Activated naive CD4-positive, alpha-beta T cell treated with anti-CD3 and anti-CD28 coated beads for 36 hours (primary cell): ENCODE measurements around the gene WNT16. TPM values are rescaled to one million over a fixed set of nuclear protein-coding genes. Genes with fewer than 3 reads are reported as not detected.
"Not testable (repeated sequence)": the region's sequence is repeated elsewhere in the genome, so short reads cannot be mapped to it uniquely, and the experiment has no call there.

Experiments used
- CTCF ChIA-PET: fragments of 350-600 bp; sonication (Branson Sonifier 250); formaldehyde crosslinking; loops from one replicate; lab custom pipeline; 2021; ENCODE audit warnings: antibody characterized with exemption; lab: Charles Lee
- DNase-seq: peaks from one replicate; pipeline ENCODE4 v3.0.0-alpha.2; 2020
- H3K27ac Mint-ChIP-seq: one replicate; pipeline ENCODE4 v1.8.0; 2021; ENCODE audit warnings: mild to moderate bottlenecking, mixed read lengths
- H3K27me3 Mint-ChIP-seq: one replicate; pipeline ENCODE4 v1.8.0; 2021; ENCODE audit warnings: low read depth, mixed read lengths
- H3K36me3 Mint-ChIP-seq: one replicate; pipeline ENCODE4 v1.8.0; 2021; ENCODE audit warnings: low read depth, mixed read lengths
- H3K4me1 Mint-ChIP-seq: one replicate; pipeline ENCODE4 v1.8.0; 2021; ENCODE audit warnings: low read depth, mixed read lengths
- H3K4me3 Mint-ChIP-seq: one replicate; pipeline ENCODE4 v1.8.0; 2021; ENCODE audit warnings: mild to moderate bottlenecking, moderate library complexity, mixed read lengths
- H3K9me3 Mint-ChIP-seq: one replicate; pipeline ENCODE4 v1.8.0; 2021; ENCODE audit warnings: mixed read lengths
- intact Hi-C: fragments of 100-400 bp; cut with micrococcal nuclease; formaldehyde crosslinking; loops from one replicate; pipeline ENCODE4 v1.15.1; 2023
- total RNA-seq, 2 experiments: library from RNA; stranded (reverse); gene quantifications; one replicate each; pipeline ENCODE4 v1.2.3, GENCODE V29; 2021

Gene WNT16
- total RNA-seq: not detected

DNA sequence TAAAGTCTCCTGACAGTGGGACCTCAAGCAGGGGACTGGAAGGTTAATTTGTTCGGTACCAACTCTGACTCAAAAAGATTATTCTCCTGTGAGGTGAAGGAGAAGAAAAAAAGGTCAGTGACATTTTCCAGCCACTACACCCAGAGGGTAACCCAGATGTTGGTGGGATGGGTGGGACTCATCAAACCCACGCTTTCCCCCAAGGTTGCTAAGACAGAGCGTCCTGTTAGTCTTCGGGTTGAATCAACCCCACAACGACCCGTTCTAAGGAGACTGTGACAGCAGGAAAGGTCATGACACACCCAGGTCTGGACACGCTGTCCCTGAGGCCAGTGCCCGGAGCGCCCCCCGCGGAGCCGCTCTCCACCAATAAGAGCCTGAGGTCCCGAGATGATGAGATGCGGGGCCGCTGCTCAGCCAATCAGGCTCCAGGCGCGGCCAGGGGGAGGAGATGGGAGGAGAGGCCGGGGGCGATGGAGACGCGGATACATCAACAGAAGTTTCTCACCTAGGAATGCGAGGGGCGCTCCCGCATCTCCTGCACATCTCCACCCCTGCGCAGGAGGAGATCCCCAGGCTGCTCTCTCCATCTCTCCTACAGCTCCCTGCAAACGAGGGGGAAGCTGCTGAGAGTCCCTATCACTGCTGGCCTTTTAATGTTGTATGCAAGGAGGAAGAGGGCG is at the start of gene WNT16:
TSS of gene WNT16 (plus strand) at position 493 of the 683 bp plus-strand sequence. CDS start 293 bp downstream, outside the sequence.
- no peaks in the 10 kb centered on the region for H3K9me3 Mint-ChIP-seq
- H3K27ac Mint-ChIP-seq: no peak within 1 kb of the TSS
- intact Hi-C loops: loop anchor here (1.0 kb wide), 1 partner anchor 219 kb away; no protein-coding TSS in a partner anchor
- H3K27me3 Mint-ChIP-seq: peaks cover 56% of the 10 kb centered on the region
- DNase-seq: no peak
- H3K36me3 Mint-ChIP-seq: no peaks in the 10 kb centered on the region
- peaks cover 19% of the 10 kb centered on the region for H3K4me1 Mint-ChIP-seq
- CTCF ChIA-PET: no interaction called here
- peak within 1 kb of the TSS; percentile 21 for H3K4me3 Mint-ChIP-seq

GRCh38 chr7:121279060-121279620 is 49.7 kb upstream of the WNT16 start:
- H3K4me3 Mint-ChIP-seq: no peak overlapping the region
- H3K9me3 Mint-ChIP-seq: peaks cover 3% of the 10 kb centered on the region
- no peaks in the 10 kb centered on the region for H3K36me3 Mint-ChIP-seq
- H3K27ac Mint-ChIP-seq: no peak overlapping the region
- peaks cover 15% of the 10 kb centered on the region for H3K4me1 Mint-ChIP-seq
- CTCF ChIA-PET: no interaction called here
- peaks cover 34% of the 10 kb centered on the region for H3K27me3 Mint-ChIP-seq
- DNase-seq: no peak
- intact Hi-C loops: no loop called here

DNA sequence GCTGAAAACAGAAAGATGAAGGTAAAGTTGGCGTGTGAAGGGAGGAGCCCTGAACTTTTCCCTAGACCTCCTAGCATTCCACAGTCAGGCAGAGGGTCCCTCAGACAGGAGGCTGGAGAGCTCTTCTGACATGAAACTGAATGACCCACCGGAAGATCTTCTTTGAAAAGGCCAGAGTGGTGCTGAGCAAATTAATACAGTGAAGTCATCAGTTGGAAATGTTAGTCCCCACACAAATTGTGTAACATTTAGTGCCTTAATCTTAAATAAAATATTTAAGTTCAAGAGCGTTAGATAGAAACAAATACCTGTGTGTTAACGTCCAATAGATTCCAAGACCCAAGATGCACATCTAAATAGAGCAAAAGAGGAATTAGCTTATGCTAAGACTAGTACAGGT is 49.0 kb upstream of the WNT16 start:
- Mint-ChIP-seq H3K9me3 (peaks cover 6% of the 10 kb centered on the region), H3K4me1 (peaks cover 15% of the 10 kb centered on the region), H3K36me3 (no peaks in the 10 kb centered on the region), H3K27ac (no peak overlapping the region), H3K27me3 (peaks cover 34% of the 10 kb centered on the region), H3K4me3 (no peak overlapping the region)
- intact Hi-C loops: no loop called here
- DNase-seq: no peak
- CTCF ChIA-PET: no interaction called here

GRCh38 chr7:121280656-121281055 is 48.1 kb upstream of the WNT16 start:
- Mint-ChIP-seq H3K36me3 (peaks cover 1% of the 10 kb centered on the region), H3K27me3 (peaks cover 35% of the 10 kb centered on the region), H3K27ac (no peak overlapping the region), H3K9me3 (peaks cover 14% of the 10 kb centered on the region), H3K4me1 (peaks cover 15% of the 10 kb centered on the region), H3K4me3 (no peak overlapping the region)
- intact Hi-C loops: no loop called here
- CTCF ChIA-PET: no interaction called here
- DNase-seq: no peak

DNA sequence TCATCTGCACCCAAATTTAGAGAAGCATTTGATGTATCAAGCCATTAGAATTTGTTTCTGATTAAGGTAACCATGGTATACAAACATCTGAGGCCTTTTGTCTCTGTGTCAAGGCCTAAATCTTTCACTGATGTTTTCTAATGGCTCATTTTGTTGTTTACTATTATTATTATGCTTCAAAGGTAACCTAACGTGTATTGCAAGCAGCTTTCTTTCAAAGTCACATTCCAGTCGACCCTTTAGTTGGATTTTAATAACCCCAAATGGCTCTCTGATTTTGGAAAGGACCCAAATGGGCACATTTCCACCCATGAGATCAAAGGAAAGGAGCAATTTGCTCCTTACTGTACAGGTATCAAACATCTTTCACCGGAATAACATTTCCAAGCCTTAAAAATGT is 46.7 kb upstream of the WNT16 start:
- intact Hi-C loops: no loop called here
- peaks cover 20% of the 10 kb centered on the region for H3K9me3 Mint-ChIP-seq
- peaks cover 1% of the 10 kb centered on the region for H3K36me3 Mint-ChIP-seq
- peaks cover 23% of the 10 kb centered on the region for H3K4me1 Mint-ChIP-seq
- no peak overlapping the region for H3K27ac Mint-ChIP-seq
- CTCF ChIA-PET: interaction anchor here (0.6 kb wide), 1 partner anchor 116 kb away, joined by 3 read pairs; no protein-coding TSS in a partner anchor
- peaks cover 31% of the 10 kb centered on the region for H3K27me3 Mint-ChIP-seq
- no peak for DNase-seq
- H3K4me3 Mint-ChIP-seq: no peak overlapping the region

DNA sequence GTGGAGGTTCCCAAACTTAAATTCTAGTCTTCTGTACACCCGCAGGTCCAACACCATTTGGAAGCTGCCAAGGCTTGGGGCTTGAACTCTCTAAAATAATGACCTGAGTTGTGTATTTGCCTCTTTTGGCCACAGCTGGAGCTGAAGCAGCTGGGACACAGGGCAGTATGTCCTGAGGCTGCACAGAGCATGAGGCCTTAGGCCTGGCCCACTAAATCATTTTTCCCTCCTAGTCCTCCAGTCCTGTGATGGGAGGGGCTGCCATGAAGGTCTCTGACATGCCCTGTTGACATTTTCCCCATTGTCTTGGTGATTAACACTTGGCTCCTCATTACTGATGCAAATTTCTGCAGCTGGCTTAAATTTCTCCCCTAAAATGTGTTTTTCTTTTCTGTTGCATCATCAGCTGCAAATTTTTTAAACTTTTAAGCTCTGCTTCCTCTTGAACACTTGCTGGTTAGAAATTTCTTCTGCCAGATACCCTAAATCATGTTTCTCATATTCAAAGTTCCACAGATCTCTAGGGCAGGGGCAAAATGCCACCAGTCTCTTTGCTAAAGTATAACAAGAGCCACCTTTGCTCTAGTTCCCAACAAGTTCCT is 43.6 kb upstream of the WNT16 start:
- Mint-ChIP-seq H3K27me3 (peaks cover 20% of the 10 kb centered on the region), H3K27ac (no peak overlapping the region), H3K4me3 (no peak overlapping the region), H3K9me3 (peaks cover 21% of the 10 kb centered on the region), H3K36me3 (peaks cover 1% of the 10 kb centered on the region), H3K4me1 (peaks cover 11% of the 10 kb centered on the region)
- intact Hi-C loops: no loop called here
- CTCF ChIA-PET: no interaction called here
- DNase-seq: no peak

- Mint-ChIP-seq H3K27me3 (peaks cover 20% of the 10 kb centered on the region), H3K9me3 (peaks cover 21% of the 10 kb centered on the region), H3K4me1 (peaks cover 11% of the 10 kb centered on the region), H3K4me3 (no peak overlapping the region), H3K27ac (no peak overlapping the region), H3K36me3 (peaks cover 1% of the 10 kb centered on the region)
- intact Hi-C loops: no loop called here
- no peak for DNase-seq
- CTCF ChIA-PET: no interaction called here
These were observed 42.6 kb upstream of the WNT16 start for GRCh38 chr7:121286186-121286585.

DNA sequence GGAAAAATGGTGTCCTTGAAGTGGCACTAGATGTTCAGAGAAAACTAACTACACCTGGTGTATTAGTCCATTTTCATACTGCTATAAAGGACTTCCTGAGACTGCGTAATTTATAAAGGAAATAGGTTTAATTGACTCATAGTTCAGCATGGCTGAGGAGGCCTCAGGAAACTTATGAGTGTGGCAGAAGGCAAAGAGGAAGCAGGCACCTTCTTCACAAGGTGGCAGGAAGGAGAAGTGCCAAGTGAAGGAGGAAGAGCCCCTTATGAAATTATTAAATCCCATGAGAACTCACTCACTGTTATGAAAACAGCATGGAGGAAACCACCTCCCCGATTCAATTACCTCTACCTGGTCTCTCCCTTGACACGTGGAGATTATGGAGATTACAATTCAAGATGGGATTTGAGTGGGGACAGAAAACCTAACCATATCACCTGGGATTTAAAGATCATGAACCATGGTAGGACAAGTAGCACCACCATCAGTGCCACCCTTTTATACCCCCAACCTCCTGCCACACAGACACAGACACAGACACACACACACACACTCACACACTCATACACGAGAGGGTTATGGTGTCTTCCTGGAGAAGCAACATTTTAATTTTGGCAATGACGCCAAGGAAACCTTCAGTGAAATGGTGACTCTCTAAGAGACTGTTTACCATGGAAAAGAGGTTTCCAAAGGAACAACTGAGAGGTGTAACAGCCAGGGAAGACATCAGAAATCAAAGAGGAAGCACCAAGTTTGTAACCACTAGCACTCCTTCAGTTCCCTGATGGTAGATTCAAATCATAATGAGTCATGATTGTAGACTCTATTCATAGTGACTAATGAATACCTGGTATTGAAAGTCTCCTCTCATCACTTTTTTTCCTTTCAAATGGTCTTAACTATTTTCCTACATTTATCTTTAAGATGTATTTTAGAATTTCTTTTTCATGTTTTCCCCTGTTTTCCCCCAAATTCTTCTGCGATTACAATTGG is 41.8 kb upstream of the WNT16 start:
- peaks cover 11% of the 10 kb centered on the region for H3K4me1 Mint-ChIP-seq
- no peak for DNase-seq
- peaks cover 21% of the 10 kb centered on the region for H3K9me3 Mint-ChIP-seq
- H3K4me3 Mint-ChIP-seq: no peak overlapping the region
- intact Hi-C loops: no loop called here
- H3K27ac Mint-ChIP-seq: no peak overlapping the region
- CTCF ChIA-PET: interaction anchor here (0.6 kb wide), 1 partner anchor 257 kb away, joined by 3 read pairs; no protein-coding TSS in a partner anchor
- H3K36me3 Mint-ChIP-seq: peaks cover 1% of the 10 kb centered on the region
- H3K27me3 Mint-ChIP-seq: peaks cover 19% of the 10 kb centered on the region

DNA sequence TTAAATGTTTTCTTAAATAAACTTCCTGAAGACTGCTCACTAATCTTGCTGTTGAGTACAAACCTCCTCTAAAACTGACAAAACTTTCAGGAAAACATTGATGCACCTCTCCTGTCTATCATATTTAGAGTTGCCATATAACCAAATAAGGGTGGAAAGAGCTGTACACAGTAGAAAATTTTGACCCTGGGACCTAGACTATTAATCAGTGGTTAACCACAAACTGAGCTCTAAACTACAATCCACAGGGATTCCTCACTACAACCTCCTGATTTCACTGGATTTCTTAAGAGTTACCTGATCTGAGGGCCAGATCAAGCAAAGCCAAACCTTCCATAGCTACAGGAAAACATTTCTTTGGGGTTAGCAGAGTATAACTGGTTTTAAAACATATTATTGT is 39.9 kb upstream of the WNT16 start:
- no peak for DNase-seq
- Mint-ChIP-seq H3K27me3 (peaks cover 26% of the 10 kb centered on the region), H3K36me3 (peaks cover 1% of the 10 kb centered on the region), H3K27ac (no peak overlapping the region), H3K4me3 (no peak overlapping the region), H3K4me1 (peaks cover 11% of the 10 kb centered on the region), H3K9me3 (peaks cover 20% of the 10 kb centered on the region)
- CTCF ChIA-PET: no interaction called here
- intact Hi-C loops: no loop called here

DNA sequence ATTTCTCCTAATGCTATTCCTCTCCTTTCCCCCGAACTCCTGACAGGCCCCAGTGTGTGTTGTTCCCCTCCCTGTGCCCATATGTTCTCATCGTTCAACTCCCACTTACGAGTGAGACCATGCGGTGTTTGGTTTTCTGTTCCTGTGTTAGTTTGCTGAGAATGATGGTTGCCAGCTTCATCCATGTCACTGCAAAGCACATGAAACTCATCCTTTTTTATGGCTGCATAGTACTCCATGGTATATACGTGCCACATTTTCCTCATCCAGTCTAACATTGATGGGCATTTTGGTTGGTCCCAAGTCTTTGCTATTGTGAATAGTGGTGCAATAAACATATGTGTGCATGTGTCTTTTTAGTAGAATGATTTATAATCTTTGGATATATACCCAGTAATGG is 38.9 kb upstream of the WNT16 start:
- peaks cover 19% of the 10 kb centered on the region for H3K27me3 Mint-ChIP-seq
- CTCF ChIA-PET, DNase-seq, H3K27ac Mint-ChIP-seq, intact Hi-C loops, H3K36me3 Mint-ChIP-seq, H3K4me3 Mint-ChIP-seq: not testable (repeated sequence)
- H3K9me3 Mint-ChIP-seq: peaks cover 14% of the 10 kb centered on the region
- peaks cover 11% of the 10 kb centered on the region for H3K4me1 Mint-ChIP-seq

DNA sequence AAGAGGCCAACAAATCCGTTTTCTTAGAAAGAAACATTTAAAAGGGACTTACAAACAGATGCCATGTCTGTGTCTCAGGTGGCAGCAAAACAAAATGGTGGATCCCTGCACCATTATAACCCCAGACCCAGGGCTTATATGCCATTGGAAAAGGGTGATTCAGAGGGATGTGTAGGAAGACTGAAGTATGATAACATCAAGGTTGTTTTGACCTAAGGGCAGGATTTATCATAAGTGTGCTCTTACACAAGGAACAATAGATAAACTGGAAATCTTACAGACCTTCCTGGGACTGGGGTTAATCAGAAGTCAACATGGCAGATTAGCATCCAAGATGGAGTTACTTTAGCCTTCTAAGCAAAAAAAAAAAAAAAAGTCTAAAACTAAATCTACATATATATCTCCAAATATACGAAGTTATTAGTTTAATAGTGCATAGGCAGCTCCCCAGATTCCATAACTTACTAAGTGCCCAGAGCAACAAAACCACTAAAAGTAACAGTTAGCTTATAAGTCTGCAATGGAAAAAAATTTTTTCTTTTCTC is 34.3 kb upstream of the WNT16 start:
- intact Hi-C loops: no loop called here
- no peak overlapping the region for H3K4me3 Mint-ChIP-seq
- H3K4me1 Mint-ChIP-seq: no peaks in the 10 kb centered on the region
- CTCF ChIA-PET: no interaction called here
- H3K9me3 Mint-ChIP-seq: no peaks in the 10 kb centered on the region
- no peak overlapping the region for H3K27ac Mint-ChIP-seq
- H3K27me3 Mint-ChIP-seq: peaks cover 24% of the 10 kb centered on the region
- no peak for DNase-seq
- no peaks in the 10 kb centered on the region for H3K36me3 Mint-ChIP-seq

GRCh38 chr7:121297843-121298242 is 31.0 kb upstream of the WNT16 start:
- no peaks in the 10 kb centered on the region for H3K9me3 Mint-ChIP-seq
- H3K4me1 Mint-ChIP-seq: no peaks in the 10 kb centered on the region
- peaks cover 20% of the 10 kb centered on the region for H3K27me3 Mint-ChIP-seq
- intact Hi-C loops: no loop called here
- no peaks in the 10 kb centered on the region for H3K36me3 Mint-ChIP-seq
- CTCF ChIA-PET: no interaction called here
- H3K4me3 Mint-ChIP-seq: no peak overlapping the region
- no peak for DNase-seq
- H3K27ac Mint-ChIP-seq: no peak overlapping the region
